Neural progenitor cell (in vitro differentiated cells): ENCODE data around the gene RNH1. TPM values are rescaled to one million over a fixed set of nuclear protein-coding genes. Genes with fewer than 3 reads are reported as not detected.

ENCODE experiments used
- DNase-seq: peaks from one replicate; pipeline ENCODE4 v3.0.0-alpha.2; 2016; ENCODE audit warnings: low spot score
- H2AFZ ChIP-seq: fragments of 200-600 bp; sonication (generic); replicated peaks from 2 replicates; pipeline ENCODE4 v1.6.1; 2016; ENCODE audit warnings: antibody characterized with exemption
- H3F3A ChIP-seq: fragments of 200-600 bp; sonication (generic); 2 replicates; pipeline ENCODE4 v1.6.1; 2016; ENCODE audit warnings: antibody characterized with exemption, low read depth
- H3K27ac ChIP-seq: fragments of 200-600 bp; sonication (generic); 2 replicates; pipeline ENCODE4 v1.5.1; 2016; ENCODE audit warnings: mild to moderate bottlenecking
- H3K27me3 ChIP-seq: fragments of 200-600 bp; sonication (generic); 2 replicates; pipeline ENCODE4 v1.6.1; 2016; ENCODE audit warnings: mild to moderate bottlenecking, moderate library complexity
- H3K36me3 ChIP-seq: fragments of 200-600 bp; sonication (generic); 2 replicates; pipeline ENCODE4 v1.5.1; 2016
- H3K4me1 ChIP-seq: fragments of 200-600 bp; sonication (generic); 2 replicates; pipeline ENCODE4 v1.6.1; 2016; ENCODE audit warnings: mixed run types
- H3K4me2 ChIP-seq: fragments of 200-600 bp; sonication (generic); 2 replicates; pipeline ENCODE4 v1.6.1; 2016
- H3K4me3 ChIP-seq: fragments of 200-600 bp; sonication (generic); 2 replicates; pipeline ENCODE4 v1.5.1; 2016
- H3K79me2 ChIP-seq: fragments of 200-600 bp; sonication (generic); 2 replicates; pipeline ENCODE4 v1.6.1; 2016; ENCODE audit warnings: low read depth
- H3K9ac ChIP-seq: fragments of 200-600 bp; sonication (generic); 2 replicates; pipeline ENCODE4 v1.6.1; 2016
- H3K9me3 ChIP-seq: fragments of 200-600 bp; sonication (generic); 2 replicates; pipeline ENCODE4 v1.5.1; 2016; ENCODE audit warnings: low read depth
- H4K20me1 ChIP-seq: fragments of 200-600 bp; sonication (generic); 2 replicates; pipeline ENCODE4 v1.6.1; 2016; ENCODE audit warnings: low read depth
- H3K27ac Mint-ChIP-seq: 3 replicates; pipeline ENCODE4 v1.8.0; 2021; ENCODE audit warnings: mixed read lengths
- H3K27me3 Mint-ChIP-seq: 2 replicates; pipeline ENCODE4 v1.8.0; 2022; ENCODE audit warnings: low read depth, mild to moderate bottlenecking, inconsistent platforms, moderate library complexity, mixed read lengths; ENCODE audit not compliant: insufficient read depth
- H3K36me3 Mint-ChIP-seq: 3 replicates; pipeline ENCODE4 v1.8.0; 2021; ENCODE audit warnings: mixed read lengths
- H3K4me1 Mint-ChIP-seq: 3 replicates; pipeline ENCODE4 v1.8.0; 2021; ENCODE audit warnings: mixed read lengths
- H3K4me3 Mint-ChIP-seq: 3 replicates; pipeline ENCODE4 v1.8.0; 2021; ENCODE audit warnings: mild to moderate bottlenecking, moderate library complexity, mixed read lengths
- H3K9me3 Mint-ChIP-seq: 3 replicates; pipeline ENCODE4 v1.8.0; 2020; ENCODE audit warnings: mixed read lengths
- EZH2 ChIP-seq: fragments of 200-600 bp; sonication (generic); IDR thresholded peaks from 2 replicates; pipeline ENCODE4 v1.6.1; 2017; ENCODE audit warnings: antibody characterized with exemption, mild to moderate bottlenecking, moderate library complexity
- EZH2phosphoT487 ChIP-seq: fragments of 200-600 bp; sonication (generic); IDR thresholded peaks from 2 replicates; pipeline ENCODE4 v1.6.1; 2017; ENCODE audit warnings: antibody characterized with exemption
- total RNA-seq: library from RNA; depleted of rRNA; stranded (reverse); fragments of >200 nt; gene quantifications from 2 replicates; pipeline ENCODE4 v1.2.3, GENCODE V29; 2015; ENCODE audit warnings: low replicate concordance
- TF ChIP-seq, protein P1 (sequence below): fragments of 200-600 bp; sonication (generic); IDR thresholded peaks from 2 replicates; pipeline ENCODE4 v1.5.1; 2017; ENCODE audit warnings: antibody characterized with exemption, mild to moderate bottlenecking

Gene RNH1
- total RNA-seq, 1 donor from 2014 or later = 10.5 TPM

GRCh38 chr11:551596-551995 is 44.6 kb upstream of the RNH1 start:
- Histone ChIP-seq H3F3A (peaks cover 9% of the 10 kb centered on the region), H3K36me3 (no peaks in the 10 kb centered on the region), H4K20me1 (peaks cover 4% of the 10 kb centered on the region), H3K27ac (no peak overlapping the region), H3K79me2 (no peaks in the 10 kb centered on the region), H2AFZ (no peak overlapping the region), H3K4me3 (no peak overlapping the region), H3K27me3 (peaks cover 24% of the 10 kb centered on the region), H3K4me2 (no peak overlapping the region), H3K4me1 (peaks cover 7% of the 10 kb centered on the region), H3K9ac (no peak overlapping the region), H3K9me3 (no peaks in the 10 kb centered on the region)
- no peaks in the 10 kb centered on the region for H3K9me3 Mint-ChIP-seq
- H3K4me1 Mint-ChIP-seq = peaks cover 10% of the 10 kb centered on the region
- peaks cover 6% of the 10 kb centered on the region for H3K27me3 Mint-ChIP-seq
- no peak overlapping the region for H3K4me3 Mint-ChIP-seq
- H3K27ac Mint-ChIP-seq = no peak overlapping the region
- TF ChIP-seq EZH2phosphoT487 (no peak), EZH2 (no peak)
- TF ChIP-seq, protein P1, sequence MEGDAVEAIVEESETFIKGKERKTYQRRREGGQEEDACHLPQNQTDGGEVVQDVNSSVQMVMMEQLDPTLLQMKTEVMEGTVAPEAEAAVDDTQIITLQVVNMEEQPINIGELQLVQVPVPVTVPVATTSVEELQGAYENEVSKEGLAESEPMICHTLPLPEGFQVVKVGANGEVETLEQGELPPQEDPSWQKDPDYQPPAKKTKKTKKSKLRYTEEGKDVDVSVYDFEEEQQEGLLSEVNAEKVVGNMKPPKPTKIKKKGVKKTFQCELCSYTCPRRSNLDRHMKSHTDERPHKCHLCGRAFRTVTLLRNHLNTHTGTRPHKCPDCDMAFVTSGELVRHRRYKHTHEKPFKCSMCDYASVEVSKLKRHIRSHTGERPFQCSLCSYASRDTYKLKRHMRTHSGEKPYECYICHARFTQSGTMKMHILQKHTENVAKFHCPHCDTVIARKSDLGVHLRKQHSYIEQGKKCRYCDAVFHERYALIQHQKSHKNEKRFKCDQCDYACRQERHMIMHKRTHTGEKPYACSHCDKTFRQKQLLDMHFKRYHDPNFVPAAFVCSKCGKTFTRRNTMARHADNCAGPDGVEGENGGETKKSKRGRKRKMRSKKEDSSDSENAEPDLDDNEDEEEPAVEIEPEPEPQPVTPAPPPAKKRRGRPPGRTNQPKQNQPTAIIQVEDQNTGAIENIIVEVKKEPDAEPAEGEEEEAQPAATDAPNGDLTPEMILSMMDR = no peak
- no peak for DNase-seq
- H3K36me3 Mint-ChIP-seq = no peaks in the 10 kb centered on the region

GRCh38 chr11:551131-551530 is 44.1 kb upstream of the RNH1 start:
- Mint-ChIP-seq H3K27me3 (peaks cover 5% of the 10 kb centered on the region), H3K36me3 (no peaks in the 10 kb centered on the region), H3K27ac (no peak overlapping the region), H3K4me1 (peaks cover 10% of the 10 kb centered on the region), H3K9me3 (no peaks in the 10 kb centered on the region), H3K4me3 (no peak overlapping the region)
- H3K27ac ChIP-seq = no peak overlapping the region
- TF ChIP-seq EZH2phosphoT487 (no peak), EZH2 (no peak)
- TF ChIP-seq, protein P1 = no peak
- H3K36me3 ChIP-seq = no peaks in the 10 kb centered on the region
- H3K4me2 ChIP-seq = no peak overlapping the region
- no peak for DNase-seq
- no peak overlapping the region for H2AFZ ChIP-seq
- no peaks in the 10 kb centered on the region for H4K20me1 ChIP-seq
- peaks cover 4% of the 10 kb centered on the region for H3K4me1 ChIP-seq
- no peaks in the 10 kb centered on the region for H3K9me3 ChIP-seq
- H3K27me3 ChIP-seq = peaks cover 19% of the 10 kb centered on the region
- H3K79me2 ChIP-seq = no peaks in the 10 kb centered on the region
- H3K4me3 ChIP-seq = no peak overlapping the region
- no peak overlapping the region for H3K9ac ChIP-seq
- peaks cover 5% of the 10 kb centered on the region for H3F3A ChIP-seq

GRCh38 chr11:550746-551085 is 43.7 kb upstream of the RNH1 start:
- no peak overlapping the region for H3K4me2 ChIP-seq
- Mint-ChIP-seq H3K36me3 (no peaks in the 10 kb centered on the region), H3K4me3 (no peak overlapping the region), H3K27me3 (peaks cover 5% of the 10 kb centered on the region), H3K27ac (no peak overlapping the region), H3K4me1 (peaks cover 10% of the 10 kb centered on the region), H3K9me3 (no peaks in the 10 kb centered on the region)
- no peaks in the 10 kb centered on the region for H4K20me1 ChIP-seq
- peaks cover 3% of the 10 kb centered on the region for H3K4me1 ChIP-seq
- H3K36me3 ChIP-seq = no peaks in the 10 kb centered on the region
- H3K27me3 ChIP-seq = peaks cover 15% of the 10 kb centered on the region
- no peak overlapping the region for H2AFZ ChIP-seq
- H3F3A ChIP-seq = peaks cover 2% of the 10 kb centered on the region
- no peaks in the 10 kb centered on the region for H3K79me2 ChIP-seq
- no peak overlapping the region for H3K4me3 ChIP-seq
- no peaks in the 10 kb centered on the region for H3K9me3 ChIP-seq
- TF ChIP-seq EZH2phosphoT487 (no peak), EZH2 (no peak)
- TF ChIP-seq, protein P1 = no peak
- no peak overlapping the region for H3K27ac ChIP-seq
- DNase-seq = no peak
- H3K9ac ChIP-seq = no peak overlapping the region
